Subcutaneous abdominal adipose tissue (tissue), 5 donors: ENCODE data around the gene ZNF622.
"Not testable (repeated sequence)": the region's sequence is repeated elsewhere in the genome, so short reads cannot be mapped to it uniquely, and the experiment has no call there.

ENCODE experiments used
- H3K27ac ChIP-seq: one replicate; pipeline ENCODE4 v1.7.0; 2013; ENCODE audit warnings: low read depth, mild to moderate bottlenecking, inconsistent platforms, low read length, moderate library complexity
- H3K27me3 ChIP-seq, 5 donors: one replicate each; pipeline ENCODE4 v1.7.0; 2013; ENCODE audit warnings: low read length in 5 of 5, inconsistent platforms in 1 of 5; ENCODE audit not compliant: control insufficient read depth in 5 of 5, insufficient read depth in 4 of 5
- H3K36me3 ChIP-seq, 5 donors: one replicate each; pipeline ENCODE4 v1.7.0; 2013; ENCODE audit warnings: low read length in 5 of 5; ENCODE audit not compliant: control insufficient read depth in 5 of 5, insufficient read depth in 5 of 5
- H3K4me1 ChIP-seq, 5 donors: one replicate each; pipeline ENCODE4 v1.7.0; 2013; ENCODE audit warnings: low read length in 5 of 5, mild to moderate bottlenecking in 3 of 5, moderate library complexity in 1 of 5; ENCODE audit not compliant: control insufficient read depth in 5 of 5, insufficient read depth in 5 of 5
- H3K4me3 ChIP-seq, 5 donors: one replicate each; pipeline ENCODE4 v1.7.0; 2013; ENCODE audit warnings: low read length in 5 of 5, low read depth in 1 of 5
- H3K9ac ChIP-seq, 5 donors: one replicate each; pipeline ENCODE4 v1.7.0; 2013; ENCODE audit warnings: low read length in 5 of 5, mild to moderate bottlenecking in 4 of 5, moderate library complexity in 3 of 5
- H3K9me3 ChIP-seq, 5 donors: one replicate each; pipeline ENCODE4 v1.7.0; 2013; ENCODE audit warnings: low read length in 5 of 5; ENCODE audit not compliant: control insufficient read depth in 5 of 5
- donor health status: healthy.
- donor health status: healthy.
- donor health status: healthy.
- donor health status: healthy.
- donor health status: healthy.

ZNF622 gene

GRCh38 chr5:16482891-16483290 lies 17.3 kb upstream of the ZNF622 start:
- H3K4me3 ChIP-seq: no peak overlapping the region
- H3K9me3 ChIP-seq: no peaks in the 10 kb centered on the region
- no peaks in the 10 kb centered on the region for H3K4me1 ChIP-seq
- no peak overlapping the region for H3K27ac ChIP-seq
- no peaks in the 10 kb centered on the region for H3K27me3 ChIP-seq
- H3K36me3 ChIP-seq: no peaks in the 10 kb centered on the region
- no peak overlapping the region for H3K9ac ChIP-seq

GRCh38 chr5:16480821-16481538 lies 15.4 kb upstream of the ZNF622 start:
- no peaks in the 10 kb centered on the region for H3K9me3 ChIP-seq
- no peaks in the 10 kb centered on the region for H3K27me3 ChIP-seq
- no peaks in the 10 kb centered on the region for H3K36me3 ChIP-seq
- no peak overlapping the region for H3K4me3 ChIP-seq
- no peaks in the 10 kb centered on the region for H3K4me1 ChIP-seq
- no peak overlapping the region for H3K27ac ChIP-seq
- H3K9ac ChIP-seq: no peak overlapping the region

- Histone ChIP-seq H3K9ac (no peak overlapping the region), H3K4me1 (no peaks in the 10 kb centered on the region), H3K9me3 (no peaks in the 10 kb centered on the region), H3K4me3 (no peak overlapping the region), H3K36me3 (no peaks in the 10 kb centered on the region), H3K27ac (no peak overlapping the region), H3K27me3 (no peaks in the 10 kb centered on the region)
These were observed 14.5 kb upstream of the ZNF622 start for GRCh38 chr5:16480144-16480543.

- Histone ChIP-seq H3K27ac (no peak overlapping the region), H3K9ac (no peak overlapping the region), H3K27me3 (no peaks in the 10 kb centered on the region), H3K9me3 (no peaks in the 10 kb centered on the region), H3K36me3 (peaks cover 0 to 3% (median 0%) of the 10 kb centered on the region in 5 donors), H3K4me3 (no peak overlapping the region), H3K4me1 (no peaks in the 10 kb centered on the region)
These were observed 11.9 kb upstream of the ZNF622 start for GRCh38 chr5:16477541-16477940.

- H3K4me1 ChIP-seq, H3K9ac ChIP-seq, H3K27me3 ChIP-seq, H3K36me3 ChIP-seq, H3K4me3 ChIP-seq, H3K9me3 ChIP-seq, H3K27ac ChIP-seq: not testable (repeated sequence)
These were observed 10.8 kb upstream of the ZNF622 start for GRCh38 chr5:16476417-16476816.

GRCh38 chr5:16471387-16471786 lies 5.8 kb upstream of the ZNF622 start:
- H3K27me3 ChIP-seq: no peaks in the 10 kb centered on the region
- H3K4me3 ChIP-seq: no peak overlapping the region
- no peak overlapping the region for H3K27ac ChIP-seq
- H3K36me3 ChIP-seq: peaks cover 0 to 3% (median 0%) of the 10 kb centered on the region in 5 donors
- no peaks in the 10 kb centered on the region for H3K9me3 ChIP-seq
- peaks cover 4 to 16% (median 14%) of the 10 kb centered on the region in 5 donors for H3K4me1 ChIP-seq
- H3K9ac ChIP-seq: no peak overlapping the region

GRCh38 chr5:16467363-16468219 lies 2.0 kb upstream of the ZNF622 start:
- H3K9me3 ChIP-seq: no peaks in the 10 kb centered on the region
- no peak overlapping the region for H3K4me3 ChIP-seq
- H3K27me3 ChIP-seq: no peaks in the 10 kb centered on the region
- H3K27ac ChIP-seq: peak overlapping the region; percentile 12
- peaks cover 7 to 9% (median 8%) of the 10 kb centered on the region in 5 donors for H3K36me3 ChIP-seq
- peaks cover 4 to 39% (median 35%) of the 10 kb centered on the region in 5 donors for H3K4me1 ChIP-seq
- H3K9ac ChIP-seq: peak overlapping the region in 1 of 5 donors; percentile 34

GRCh38 chr5:16464664-16465543 lies 696 bp downstream of the ZNF622 start:
- H3K4me1 ChIP-seq: peaks cover 4 to 53% (median 48%) of the 10 kb centered on the region in 5 donors
- no peaks in the 10 kb centered on the region for H3K27me3 ChIP-seq
- peak overlapping the region; percentile 74 to 98 (median 97) for H3K9ac ChIP-seq
- peak overlapping the region; percentile 84 for H3K27ac ChIP-seq
- H3K9me3 ChIP-seq: no peaks in the 10 kb centered on the region
- H3K4me3 ChIP-seq: peak overlapping the region; percentile 93 to 99 (median 96)
- H3K36me3 ChIP-seq: peaks cover 29 to 35% (median 34%) of the 10 kb centered on the region in 5 donors

- no peak overlapping the region for H3K27ac ChIP-seq
- peaks cover 33 to 41% (median 40%) of the 10 kb centered on the region in 5 donors for H3K36me3 ChIP-seq
- no peaks in the 10 kb centered on the region for H3K27me3 ChIP-seq
- H3K9me3 ChIP-seq: no peaks in the 10 kb centered on the region
- peak overlapping the region in 4 of 5 donors; percentile 86 to 98 (median 97) for H3K9ac ChIP-seq
- H3K4me3 ChIP-seq: peak overlapping the region; percentile 93 to 99 (median 96)
- peaks cover 4 to 53% (median 51%) of the 10 kb centered on the region in 5 donors for H3K4me1 ChIP-seq
These were observed 1.4 kb downstream of the ZNF622 start for GRCh38 chr5:16464231-16464630.
